Loucy (cell line): ENCODE data around the gene PREPL.

Experiments
- H2AFZ ChIP-seq: fragments of 200-600 bp; sonication (generic); 2 replicates; pipeline ENCODE4 v1.6.0; 2016; ENCODE audit warnings: antibody characterized with exemption, mild to moderate bottlenecking, low read length, moderate library complexity
- H3F3A ChIP-seq: fragments of 200-600 bp; 2 replicates; pipeline ENCODE4 v1.6.0; 2016; ENCODE audit warnings: antibody characterized with exemption, low read depth, mild to moderate bottlenecking
- H3K27me3 ChIP-seq: fragments of 200-600 bp; sonication (generic); 2 replicates; pipeline ENCODE4 v1.6.1; 2014; ENCODE audit warnings: low read length, mild to moderate bottlenecking; ENCODE audit not compliant: insufficient read depth, poor library complexity, severe bottlenecking
- H3K36me3 ChIP-seq: fragments of 200-600 bp; sonication (generic); 2 replicates; pipeline ENCODE4 v1.6.1; 2016; ENCODE audit warnings: low read length; ENCODE audit not compliant: insufficient read depth
- H3K4me1 ChIP-seq: fragments of 200-600 bp; sonication (generic); 2 replicates; pipeline ENCODE4 v1.5.1; 2014; ENCODE audit warnings: low read length, mild to moderate bottlenecking; ENCODE audit not compliant: insufficient read depth, poor library complexity, severe bottlenecking
- H3K4me2 ChIP-seq: fragments of 200-600 bp; sonication (generic); 2 replicates; pipeline ENCODE4 v1.6.0; 2014; ENCODE audit warnings: antibody characterized with exemption, low read length, low read depth, mild to moderate bottlenecking; ENCODE audit not compliant: poor library complexity, severe bottlenecking
- H3K4me3 ChIP-seq: fragments of 200-600 bp; sonication (generic); 2 replicates; pipeline ENCODE4 v1.5.1; 2014; ENCODE audit warnings: low read length, mild to moderate bottlenecking, mixed read lengths; ENCODE audit not compliant: poor library complexity, severe bottlenecking
- H3K79me2 ChIP-seq: fragments of 200-600 bp; sonication (generic); 2 replicates; pipeline ENCODE4 v1.6.1; 2014; ENCODE audit warnings: low read length; ENCODE audit not compliant: insufficient read depth
- H3K9ac ChIP-seq: fragments of 200-600 bp; sonication (generic); 2 replicates; pipeline ENCODE4 v1.6.0; 2014; ENCODE audit warnings: mild to moderate bottlenecking, low read depth, low read length, moderate library complexity; ENCODE audit not compliant: poor library complexity, severe bottlenecking
- H3K9me2 ChIP-seq: fragments of 200-600 bp; sonication (generic); replicated peaks from 2 replicates; pipeline ENCODE4 v1.6.1; 2016; ENCODE audit warnings: low read depth, low read length, mixed read lengths
- H3K9me3 ChIP-seq: fragments of 200-600 bp; sonication (generic); 2 replicates; pipeline ENCODE4 v1.6.1; 2014; ENCODE audit warnings: mild to moderate bottlenecking, antibody characterized with exemption, low read length, low read depth; ENCODE audit not compliant: insufficient read depth
- H4K20me1 ChIP-seq: fragments of 200-600 bp; sonication (generic); 2 replicates; pipeline ENCODE4 v1.6.0; 2014; ENCODE audit warnings: antibody characterized with exemption, low read length, mild to moderate bottlenecking; ENCODE audit not compliant: insufficient read depth, poor library complexity, severe bottlenecking
- EZH2phosphoT487 ChIP-seq: fragments of 200-600 bp; IDR thresholded peaks from 2 replicates; pipeline ENCODE4 v1.6.1; 2018; ENCODE audit warnings: antibody characterized with exemption, mild to moderate bottlenecking, moderate library complexity, borderline replicate concordance
- TF ChIP-seq, protein P1 (sequence below): fragments of 200-600 bp; sonication (generic); conservative IDR thresholded peaks from 2 replicates; pipeline ENCODE4 v1.5.1; 2014; ENCODE audit warnings: mild to moderate bottlenecking, antibody characterized with exemption, low read length

The PREPL gene

GRCh38 chr2:44324971-44325426, 36.3 kb downstream of the PREPL start:
- Histone ChIP-seq H3K36me3 (peaks cover 50% of the 10 kb centered on the region), H3K9ac (no peak overlapping the region), H3K79me2 (no peaks in the 10 kb centered on the region), H4K20me1 (no peaks in the 10 kb centered on the region), H3K4me1 (no peaks in the 10 kb centered on the region), H2AFZ (no peak overlapping the region), H3F3A (no peaks in the 10 kb centered on the region), H3K9me3 (no peaks in the 10 kb centered on the region), H3K4me2 (no peak overlapping the region), H3K9me2 (no peaks in the 10 kb centered on the region), H3K4me3 (no peak overlapping the region), H3K27me3 (no peaks in the 10 kb centered on the region)
- no peak for TF ChIP-seq EZH2phosphoT487
- TF ChIP-seq, protein P1, sequence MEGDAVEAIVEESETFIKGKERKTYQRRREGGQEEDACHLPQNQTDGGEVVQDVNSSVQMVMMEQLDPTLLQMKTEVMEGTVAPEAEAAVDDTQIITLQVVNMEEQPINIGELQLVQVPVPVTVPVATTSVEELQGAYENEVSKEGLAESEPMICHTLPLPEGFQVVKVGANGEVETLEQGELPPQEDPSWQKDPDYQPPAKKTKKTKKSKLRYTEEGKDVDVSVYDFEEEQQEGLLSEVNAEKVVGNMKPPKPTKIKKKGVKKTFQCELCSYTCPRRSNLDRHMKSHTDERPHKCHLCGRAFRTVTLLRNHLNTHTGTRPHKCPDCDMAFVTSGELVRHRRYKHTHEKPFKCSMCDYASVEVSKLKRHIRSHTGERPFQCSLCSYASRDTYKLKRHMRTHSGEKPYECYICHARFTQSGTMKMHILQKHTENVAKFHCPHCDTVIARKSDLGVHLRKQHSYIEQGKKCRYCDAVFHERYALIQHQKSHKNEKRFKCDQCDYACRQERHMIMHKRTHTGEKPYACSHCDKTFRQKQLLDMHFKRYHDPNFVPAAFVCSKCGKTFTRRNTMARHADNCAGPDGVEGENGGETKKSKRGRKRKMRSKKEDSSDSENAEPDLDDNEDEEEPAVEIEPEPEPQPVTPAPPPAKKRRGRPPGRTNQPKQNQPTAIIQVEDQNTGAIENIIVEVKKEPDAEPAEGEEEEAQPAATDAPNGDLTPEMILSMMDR: no peak

DNA sequence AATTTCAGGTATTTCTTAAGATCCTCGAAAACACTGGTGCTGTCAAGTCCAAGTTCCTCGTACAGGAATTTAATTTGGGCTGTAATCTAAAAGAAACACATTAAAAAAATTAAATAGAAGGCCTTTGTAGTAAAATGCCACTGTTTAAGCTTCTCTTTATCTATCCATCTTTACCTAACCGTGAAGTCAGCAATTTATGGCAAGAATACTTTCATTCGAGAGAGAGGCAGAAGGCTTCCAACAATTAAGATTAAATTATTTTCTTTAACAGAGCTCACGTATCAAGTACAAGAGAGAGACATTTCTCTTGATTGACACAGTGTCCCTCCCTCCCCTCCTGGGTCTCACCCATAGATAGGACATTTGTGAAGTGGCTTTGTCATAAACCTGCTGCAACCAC, 39.9 kb downstream of the PREPL start:
- Histone ChIP-seq H3K36me3 (peaks cover 45% of the 10 kb centered on the region), H3F3A (no peaks in the 10 kb centered on the region), H3K9ac (no peak overlapping the region), H3K4me2 (no peak overlapping the region), H3K79me2 (no peaks in the 10 kb centered on the region), H3K4me1 (no peaks in the 10 kb centered on the region), H3K27me3 (no peaks in the 10 kb centered on the region), H3K9me3 (no peaks in the 10 kb centered on the region), H2AFZ (no peak overlapping the region), H3K9me2 (no peaks in the 10 kb centered on the region), H4K20me1 (no peaks in the 10 kb centered on the region), H3K4me3 (no peak overlapping the region)
- TF ChIP-seq EZH2phosphoT487: no peak
- TF ChIP-seq, protein P1: no peak

DNA sequence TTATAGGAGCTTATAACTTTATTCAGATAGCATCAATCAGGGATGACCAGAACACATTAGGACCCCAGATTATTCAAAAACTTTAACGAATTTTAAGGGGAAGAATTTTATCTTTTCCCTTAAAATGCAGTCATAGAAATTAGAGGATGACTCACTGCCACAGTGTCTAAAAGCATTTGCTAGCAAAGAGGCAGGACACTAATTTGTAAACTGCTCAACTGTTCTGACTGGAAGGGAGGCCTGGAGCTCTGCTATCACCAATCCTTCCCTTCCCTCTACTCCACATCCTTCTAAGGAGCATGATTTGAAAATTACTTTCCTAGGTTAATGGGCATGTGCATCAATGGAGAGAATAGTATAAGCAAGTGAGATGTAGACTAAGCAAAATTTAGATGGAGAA, 40.5 kb downstream of the PREPL start:
- no peaks in the 10 kb centered on the region for H4K20me1 ChIP-seq
- no peak overlapping the region for H3K4me2 ChIP-seq
- no peaks in the 10 kb centered on the region for H3K27me3 ChIP-seq
- no peak overlapping the region for H3K4me3 ChIP-seq
- H3K79me2 ChIP-seq: no peaks in the 10 kb centered on the region
- TF ChIP-seq, protein P1: no peak
- no peak for TF ChIP-seq EZH2phosphoT487
- no peaks in the 10 kb centered on the region for H3F3A ChIP-seq
- no peaks in the 10 kb centered on the region for H3K9me2 ChIP-seq
- no peak overlapping the region for H2AFZ ChIP-seq
- H3K4me1 ChIP-seq: no peaks in the 10 kb centered on the region
- peaks cover 42% of the 10 kb centered on the region for H3K36me3 ChIP-seq
- H3K9ac ChIP-seq: no peak overlapping the region
- H3K9me3 ChIP-seq: no peaks in the 10 kb centered on the region
